IMR-90 (cell line): Measurements from ENCODE around the gene CEBPG. TPM values are rescaled to one million over a fixed set of nuclear protein-coding genes. Genes with fewer than 3 reads are reported as not detected.

Source experiments
- ATAC-seq: fragments of 200-7000 bp; cut with Tn5 transposase; 2 replicates; pipeline ENCODE4 v1.9.1; 2020; ENCODE audit warnings: low read depth, mild to moderate bottlenecking, moderate library complexity
- BruUV-seq: library from RNA; stranded (reverse); fragments of 400-500 nt; replicated peaks from 2 replicates; lab custom pipeline; 2021; lab: Mats Ljungman, UMichigan
- CTCF ChIA-PET: fragments of 300-600 bp; formaldehyde crosslinking; extraction: SDS; loops from one replicate; lab custom pipeline; 2021; ENCODE audit warnings: antibody characterized with exemption; lab: Yijun Ruan, JAX
- POLR2A ChIA-PET: fragments of 300-600 bp; sonication (Branson Sonifier 250); formaldehyde crosslinking; loops from one replicate; lab custom pipeline; 2022; ENCODE audit warnings: antibody characterized with exemption; ENCODE audit not compliant: unreplicated experiment; lab: Charles Lee
- DNase-seq: peaks from one replicate; pipeline ENCODE4 v3.0.0; 2013
- H2AFZ ChIP-seq: replicated peaks from 2 replicates; pipeline ENCODE3; 2013; ENCODE audit warnings: low read length, mild to moderate bottlenecking; ENCODE audit not compliant: poor library complexity
- H2AK5ac ChIP-seq: 2 replicates; pipeline ENCODE4 v1.6.1; 2013; ENCODE audit warnings: low read depth, low read length, inconsistent platforms
- H2AK9ac ChIP-seq: replicated peaks from 2 replicates; pipeline ENCODE3; 2013; ENCODE audit warnings: mild to moderate bottlenecking, low read depth, low read length, moderate library complexity; ENCODE audit not compliant: poor library complexity
- H2BK120ac ChIP-seq: 2 replicates; pipeline ENCODE4 v1.6.1; 2013; ENCODE audit warnings: low read depth, low read length, inconsistent platforms
- H2BK15ac ChIP-seq: 3 replicates; pipeline ENCODE4 v1.6.1; 2013; ENCODE audit warnings: low read depth, low read length, inconsistent platforms
- H2BK20ac ChIP-seq: 2 replicates; pipeline ENCODE4 v1.6.1; 2013; ENCODE audit warnings: low read depth, mild to moderate bottlenecking, inconsistent platforms, low read length, moderate library complexity
- H2BK5ac ChIP-seq: 2 replicates; pipeline ENCODE4 v1.6.1; 2013; ENCODE audit warnings: mild to moderate bottlenecking, low read depth, low read length, inconsistent platforms; ENCODE audit not compliant: poor library complexity, severe bottlenecking
- H3K14ac ChIP-seq: replicated peaks from 2 replicates; pipeline ENCODE4 v1.6.1; 2013; ENCODE audit warnings: low read depth, low read length, inconsistent platforms
- H3K18ac ChIP-seq: 2 replicates; pipeline ENCODE4 v1.6.1; 2013; ENCODE audit warnings: low read depth, low read length, control low read depth
- H3K23ac ChIP-seq: 2 replicates; pipeline ENCODE4 v1.6.1; 2013; ENCODE audit warnings: low read depth, low read length, inconsistent platforms
- H3K27ac ChIP-seq: 2 replicates; pipeline ENCODE4 v1.5.1; 2013; ENCODE audit warnings: mild to moderate bottlenecking, control low read depth, low read length; ENCODE audit not compliant: insufficient read depth
- H3K27me3 ChIP-seq: 2 replicates; pipeline ENCODE4 v1.6.1; 2013; ENCODE audit warnings: low read length; ENCODE audit not compliant: control insufficient read depth, insufficient read depth
- H3K36me3 ChIP-seq: 2 replicates; pipeline ENCODE4 v1.6.1; 2013; ENCODE audit warnings: low read length, mixed read lengths; ENCODE audit not compliant: control insufficient read depth, insufficient read depth
- H3K4ac ChIP-seq: 2 replicates; pipeline ENCODE4 v1.6.1; 2013; ENCODE audit warnings: low read depth, low read length, inconsistent platforms
- H3K4me1 ChIP-seq: 2 replicates; pipeline ENCODE4 v1.6.1; 2013; ENCODE audit warnings: low read length, mixed read lengths; ENCODE audit not compliant: control insufficient read depth, insufficient read depth
- H3K4me2 ChIP-seq: 2 replicates; pipeline ENCODE4 v1.6.1; 2013; ENCODE audit warnings: low read depth, mild to moderate bottlenecking, control low read depth, low read length, moderate library complexity
- H3K4me3 ChIP-seq: 2 replicates; pipeline ENCODE4 v1.5.1; 2013; ENCODE audit warnings: low read depth, mild to moderate bottlenecking, control low read depth, low read length, moderate library complexity; ENCODE audit not compliant: insufficient read depth
- H3K56ac ChIP-seq: 2 replicates; pipeline ENCODE4 v1.6.1; 2013; ENCODE audit warnings: low read length, inconsistent platforms; ENCODE audit not compliant: insufficient read depth; ENCODE audit errors: extremely low read depth
- H3K79me1 ChIP-seq, 2 experiments: 2 replicates each; pipeline ENCODE4 v1.6.1; 2013; ENCODE audit warnings: low read length in 2 of 2, inconsistent platforms in 1 of 2, low read depth in 1 of 2
- H3K9ac ChIP-seq: 2 replicates; pipeline ENCODE4 v1.6.1; 2013; ENCODE audit warnings: low read depth, low read length, control low read depth
- H3K9me1 ChIP-seq: 2 replicates; pipeline ENCODE4 v1.6.1; 2013; ENCODE audit warnings: low read length, inconsistent platforms; ENCODE audit not compliant: insufficient read depth
- H3K9me3 ChIP-seq: 2 replicates; pipeline ENCODE4 v1.6.1; 2013; ENCODE audit warnings: low read length; ENCODE audit not compliant: control insufficient read depth, insufficient read depth
- H4K20me1 ChIP-seq: 2 replicates; pipeline ENCODE4 v1.6.1; 2013; ENCODE audit warnings: low read length, inconsistent platforms; ENCODE audit not compliant: insufficient read depth
- H4K5ac ChIP-seq: 2 replicates; pipeline ENCODE4 v1.6.1; 2013; ENCODE audit warnings: mild to moderate bottlenecking, low read depth, low read length, control low read depth
- H4K8ac ChIP-seq, 2 experiments: 2 replicates each; pipeline ENCODE4 v1.6.1; 2013; ENCODE audit warnings: low read depth in 2 of 2, low read length in 2 of 2, control low read depth in 1 of 2, inconsistent platforms in 1 of 2
- H4K91ac ChIP-seq: 2 replicates; pipeline ENCODE4 v1.6.1; 2013; ENCODE audit warnings: low read depth, low read length, inconsistent platforms; ENCODE audit not compliant: insufficient read depth
- CEBPB ChIP-seq: IDR thresholded peaks from 2 replicates; pipeline ENCODE4 v1.6.1; 2012; ENCODE audit warnings: low read depth, low read length, improper control_type of control experiment
- CHD1 ChIP-seq: IDR thresholded peaks from 2 replicates; pipeline ENCODE4 v1.6.1; 2012; ENCODE audit warnings: low read depth, low read length, improper control_type of control experiment
- MAFK ChIP-seq: IDR thresholded peaks from 2 replicates; pipeline ENCODE4 v1.6.1; 2012; ENCODE audit warnings: low read depth, low read length, improper control_type of control experiment
- MXI1 ChIP-seq: IDR thresholded peaks from 2 replicates; pipeline ENCODE4 v1.6.1; 2012; ENCODE audit warnings: low read depth, mild to moderate bottlenecking, low read length, moderate library complexity, borderline replicate concordance
- POLR2A ChIP-seq: IDR thresholded peaks from 2 replicates; pipeline ENCODE4 v1.6.1; 2012; ENCODE audit warnings: mild to moderate bottlenecking, low read depth, low read length
- RAD21 ChIP-seq: IDR thresholded peaks from 2 replicates; pipeline ENCODE4 v1.6.1; 2012; ENCODE audit warnings: low read length, improper control_type of control experiment
- RCOR1 ChIP-seq: IDR thresholded peaks from 2 replicates; pipeline ENCODE4 v1.6.1; 2012; ENCODE audit warnings: mild to moderate bottlenecking, low read length, improper control_type of control experiment; ENCODE audit not compliant: insufficient replicate concordance
- RFX5 ChIP-seq: IDR thresholded peaks from 2 replicates; pipeline ENCODE4 v1.8.0; 2012; ENCODE audit warnings: low read depth, mild to moderate bottlenecking, low read length, moderate library complexity
- WGBS, 2 experiments: methylation state at CpG; one replicate each; pipeline versions ENCODE4 v1.1.5 to v1.1.7; 2013; ENCODE audit warnings: missing lambda C conversion rate in 2 of 2; ENCODE audit not compliant: insufficient read length in 1 of 2; ENCODE audit errors: extremely low coverage in 2 of 2; 5-methylcytosine and 5-hydroxymethylcytosine counted together
- dilution Hi-C: fragments of 300-500 bp; cut with HindIII; formaldehyde crosslinking; loops from one replicate; pipeline ENCODE4 v1.14.3; 2018; ENCODE audit warnings: low sequenced_read_pairs; ENCODE audit not compliant: unreplicated experiment
- in situ Hi-C: fragments of 300-500 bp; cut with MboI; formaldehyde crosslinking; loops from 3 replicates; pipeline ENCODE4 v1.14.3; 2019; ENCODE audit warnings: low sequenced_read_pairs, inconsistent platforms, mixed read lengths
- intact Hi-C: fragments of 100-400 bp; cut with micrococcal nuclease; formaldehyde crosslinking; loops from 2 replicates; pipeline ENCODE4 v1.10.0; 2022
- polyA plus RNA-seq, 3 experiments: library from polyadenylated mRNA; depleted of rRNA; stranded (reverse); fragments of >200 nt; gene quantifications; 2 replicates each; pipeline ENCODE4 v1.2.3, GENCODE V29; 2012; ENCODE audit warnings: low replicate concordance in 1 of 3
- total RNA-seq: library from RNA; depleted of rRNA; stranded (reverse); fragments of >200 nt; gene quantifications from 2 replicates; pipeline ENCODE4 v1.2.3, GENCODE V29; 2012
- TF ChIP-seq, protein P1 (sequence below): fragments of 150-350 bp; IDR thresholded peaks from 2 replicates; pipeline ENCODE4 v1.6.1; 2017; ENCODE audit warnings: mild to moderate bottlenecking, antibody characterized with exemption, low read length, low read depth
- TF ChIP-seq, protein P2 (sequence below): fragments of 150-350 bp; IDR thresholded peaks from 2 replicates; pipeline ENCODE4 v1.6.1; 2016; ENCODE audit warnings: low read depth, mild to moderate bottlenecking, low read length, moderate library complexity, borderline replicate concordance
- TF ChIP-seq, protein P3 (sequence below): conservative IDR thresholded peaks from 2 replicates; pipeline ENCODE4 v1.5.1; 2012; ENCODE audit warnings: mild to moderate bottlenecking, low read depth, low read length, improper control_type of control experiment

Gene CEBPG
- total and polyA plus RNA-seq, 2 of the 4 experiments (the other 2 are of a cell fraction): 9.2 to 14.3 TPM

DNA sequence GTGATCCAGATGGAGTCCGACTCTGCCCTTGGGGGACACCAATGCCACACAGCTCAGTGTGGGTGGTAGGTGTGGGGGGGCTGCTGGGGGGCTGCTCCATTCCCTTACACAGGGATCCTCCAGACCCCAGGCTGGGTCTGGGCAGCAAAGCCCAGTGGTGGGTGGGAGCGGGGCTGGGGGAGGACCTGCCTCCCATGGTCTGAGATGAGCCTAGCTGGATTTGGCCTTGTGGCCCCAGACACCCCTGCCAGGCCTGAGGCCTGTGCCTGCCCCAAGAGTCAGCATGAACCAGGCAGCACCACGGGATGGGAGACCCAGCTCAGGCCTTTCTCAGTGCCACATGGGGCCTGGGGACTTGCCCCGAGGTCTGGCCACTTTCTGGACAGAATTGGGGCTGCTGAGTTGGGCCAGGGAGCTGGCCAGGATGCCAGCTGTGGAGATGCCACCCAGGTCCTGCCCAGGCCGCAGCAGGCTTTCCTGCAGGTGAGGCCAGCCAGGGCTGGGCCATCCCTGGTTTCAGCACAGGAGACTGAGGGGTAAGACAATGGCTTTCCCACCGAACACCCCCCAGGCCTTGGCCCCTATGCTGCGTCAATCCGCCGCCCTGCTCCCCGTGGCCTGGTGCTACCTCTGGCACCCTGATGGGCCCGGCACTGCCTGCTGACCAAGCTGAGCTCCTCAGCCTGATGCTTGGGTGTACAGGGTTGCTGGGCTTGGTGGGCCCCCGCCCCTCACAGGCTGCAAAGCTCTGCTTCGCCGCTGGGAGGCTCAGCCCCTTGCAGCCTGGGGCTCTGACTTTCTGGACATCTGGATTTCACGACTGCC lies 24.2 kb downstream of the CEBPG start (continued):
- TF ChIP-seq, protein P1, sequence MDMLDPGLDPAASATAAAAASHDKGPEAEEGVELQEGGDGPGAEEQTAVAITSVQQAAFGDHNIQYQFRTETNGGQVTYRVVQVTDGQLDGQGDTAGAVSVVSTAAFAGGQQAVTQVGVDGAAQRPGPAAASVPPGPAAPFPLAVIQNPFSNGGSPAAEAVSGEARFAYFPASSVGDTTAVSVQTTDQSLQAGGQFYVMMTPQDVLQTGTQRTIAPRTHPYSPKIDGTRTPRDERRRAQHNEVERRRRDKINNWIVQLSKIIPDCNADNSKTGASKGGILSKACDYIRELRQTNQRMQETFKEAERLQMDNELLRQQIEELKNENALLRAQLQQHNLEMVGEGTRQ: no peak

DNA sequence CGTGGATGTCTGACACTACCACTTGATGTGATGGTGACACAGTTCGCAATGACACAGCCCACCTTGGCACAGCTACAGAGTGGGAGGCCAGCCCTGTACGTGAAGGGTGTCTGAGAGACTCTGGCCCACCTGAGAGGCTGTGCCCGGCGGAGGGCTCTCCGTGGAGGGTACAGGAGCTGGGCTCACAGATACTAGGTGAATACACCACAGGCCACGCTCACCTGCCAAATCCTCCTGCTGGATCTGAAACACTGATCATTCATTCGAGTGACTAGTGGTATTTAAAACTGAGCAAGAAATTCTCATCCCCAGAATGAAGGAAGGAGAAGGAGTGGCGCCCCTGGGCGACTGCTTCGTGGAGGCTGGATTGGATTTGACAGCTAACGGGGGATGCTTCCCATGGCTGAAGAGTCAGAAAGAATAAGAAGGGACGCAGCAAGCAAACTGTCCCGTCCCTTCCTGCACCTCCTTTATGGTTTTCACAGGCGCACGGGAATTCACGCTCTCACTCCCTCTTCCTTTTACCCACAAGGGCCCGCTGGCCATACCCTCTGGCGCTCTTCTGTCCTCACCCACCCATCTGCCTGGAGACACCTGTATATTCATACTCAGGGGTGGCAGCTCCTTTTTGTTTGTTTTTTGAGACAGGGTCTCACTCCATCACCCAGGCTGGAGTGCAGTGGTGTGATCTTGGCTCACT lies 25.0 kb downstream of the CEBPG start:
- no peak overlapping the region for H2BK5ac ChIP-seq
- no peak overlapping the region for H2BK120ac ChIP-seq
- H2AFZ ChIP-seq: no peak overlapping the region
- DNase-seq (no peak), ATAC-seq (no peak)
- H3K4me3 ChIP-seq: no peak overlapping the region
- no peak overlapping the region for H3K14ac ChIP-seq
- H3K36me3 ChIP-seq: no peaks in the 10 kb centered on the region
- no peak overlapping the region for H2BK20ac ChIP-seq
- H3K9me3 ChIP-seq: no peaks in the 10 kb centered on the region
- peaks cover 24% of the 10 kb centered on the region for H4K20me1 ChIP-seq
- peaks cover 0 to 14% of the 10 kb centered on the region in 2 experiments; a peak in 1 of 4 replicates for H3K79me1 ChIP-seq
- no peak overlapping the region for H2AK9ac ChIP-seq
- H3K27ac ChIP-seq: no peak overlapping the region
- H3K4me1 ChIP-seq: peaks cover 25% of the 10 kb centered on the region
- no peak overlapping the region for H4K5ac ChIP-seq
- dilution Hi-C loops (no loop called here), intact Hi-C loops (no loop called here), in situ Hi-C loops (no loop called here)
- H3K4me2 ChIP-seq: no peak overlapping the region
- H3K9me1 ChIP-seq: peaks cover 3% of the 10 kb centered on the region; the same call in 1 of the 2 replicates
- no peak overlapping the region for H3K9ac ChIP-seq
- no peak overlapping the region for H2BK15ac ChIP-seq
- ChIA-PET CTCF (interaction anchor here (1.1 kb wide), 2 partner anchors 9 to 14 kb away, joined by 3 read pairs; no protein-coding TSS in a partner anchor), POLR2A (no interaction called here)
- H4K8ac ChIP-seq: no peak overlapping the region
- no peak overlapping the region for H3K56ac ChIP-seq
- no TSS peak for BruUV-seq
- H4K91ac ChIP-seq: no peak overlapping the region
- no peak overlapping the region; the same call in 1 of the 2 replicates for H3K4ac ChIP-seq
- 97% methylated on average over 5 of the region's 19 CpGs; no CpG with 5 or more reads in 1 of the 2 experiments for WGBS, 2 experiments
- H2AK5ac ChIP-seq: no peak overlapping the region
- H3K27me3 ChIP-seq: no peaks in the 10 kb centered on the region
- H3K23ac ChIP-seq: no peak overlapping the region
- no peak overlapping the region for H3K18ac ChIP-seq
- TF ChIP-seq CEBPB (no peak), POLR2A (no peak), MAFK (no peak), CHD1 (no peak), RCOR1 (no peak), RAD21 (no peak), RFX5 (no peak), MXI1 (no peak)
- TF ChIP-seq, protein P2, sequence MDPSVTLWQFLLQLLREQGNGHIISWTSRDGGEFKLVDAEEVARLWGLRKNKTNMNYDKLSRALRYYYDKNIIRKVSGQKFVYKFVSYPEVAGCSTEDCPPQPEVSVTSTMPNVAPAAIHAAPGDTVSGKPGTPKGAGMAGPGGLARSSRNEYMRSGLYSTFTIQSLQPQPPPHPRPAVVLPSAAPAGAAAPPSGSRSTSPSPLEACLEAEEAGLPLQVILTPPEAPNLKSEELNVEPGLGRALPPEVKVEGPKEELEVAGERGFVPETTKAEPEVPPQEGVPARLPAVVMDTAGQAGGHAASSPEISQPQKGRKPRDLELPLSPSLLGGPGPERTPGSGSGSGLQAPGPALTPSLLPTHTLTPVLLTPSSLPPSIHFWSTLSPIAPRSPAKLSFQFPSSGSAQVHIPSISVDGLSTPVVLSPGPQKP: no peak
- TF ChIP-seq, protein P3, sequence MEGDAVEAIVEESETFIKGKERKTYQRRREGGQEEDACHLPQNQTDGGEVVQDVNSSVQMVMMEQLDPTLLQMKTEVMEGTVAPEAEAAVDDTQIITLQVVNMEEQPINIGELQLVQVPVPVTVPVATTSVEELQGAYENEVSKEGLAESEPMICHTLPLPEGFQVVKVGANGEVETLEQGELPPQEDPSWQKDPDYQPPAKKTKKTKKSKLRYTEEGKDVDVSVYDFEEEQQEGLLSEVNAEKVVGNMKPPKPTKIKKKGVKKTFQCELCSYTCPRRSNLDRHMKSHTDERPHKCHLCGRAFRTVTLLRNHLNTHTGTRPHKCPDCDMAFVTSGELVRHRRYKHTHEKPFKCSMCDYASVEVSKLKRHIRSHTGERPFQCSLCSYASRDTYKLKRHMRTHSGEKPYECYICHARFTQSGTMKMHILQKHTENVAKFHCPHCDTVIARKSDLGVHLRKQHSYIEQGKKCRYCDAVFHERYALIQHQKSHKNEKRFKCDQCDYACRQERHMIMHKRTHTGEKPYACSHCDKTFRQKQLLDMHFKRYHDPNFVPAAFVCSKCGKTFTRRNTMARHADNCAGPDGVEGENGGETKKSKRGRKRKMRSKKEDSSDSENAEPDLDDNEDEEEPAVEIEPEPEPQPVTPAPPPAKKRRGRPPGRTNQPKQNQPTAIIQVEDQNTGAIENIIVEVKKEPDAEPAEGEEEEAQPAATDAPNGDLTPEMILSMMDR: no peak
